ENCODE results near the gene DNER. TPM values are rescaled to one million over a fixed set of nuclear protein-coding genes. Genes with fewer than 3 reads are reported as not detected.

DNER gene
- total RNA-seq, 1 experiment from 2014 or later: 2.9 TPM

DNA sequence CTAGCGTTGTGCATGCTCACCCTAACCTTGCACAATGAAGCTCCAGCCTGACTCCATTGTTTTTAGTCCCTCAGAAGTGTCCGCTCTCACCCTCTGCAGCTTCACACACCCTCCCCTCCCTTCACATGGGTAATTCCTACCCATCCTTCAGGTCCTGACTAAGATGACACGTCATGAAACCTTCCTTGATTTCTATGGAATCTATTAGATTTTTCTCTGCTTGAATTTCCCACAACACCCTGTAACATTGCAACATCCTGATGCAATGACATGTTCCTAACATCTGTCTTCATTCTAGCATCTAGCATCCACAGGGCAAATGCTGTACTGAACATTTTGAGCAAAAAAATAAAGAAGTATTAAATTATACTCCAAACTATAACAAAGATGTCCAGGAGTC is 366.2 kb downstream of the DNER start:
- no peak overlapping the region for H3K27ac ChIP-seq (ENCODE audit: low read depth, low read length)
- no peaks in the 10 kb centered on the region; the same call in 1 of the 2 replicates for H3K27me3 ChIP-seq (ENCODE audit: insufficient read depth, low read length)
- TF ChIP-seq RAD21 (IDR thresholded peaks at IDR 0.05; ENCODE audit: low read depth) (no peak), EGR1 (IDR thresholded peaks at IDR 0.05; ENCODE audit: low read depth) (no peak), FOSL1 (IDR thresholded peaks at IDR 0.05; ENCODE audit: low read depth) (no peak), CBX3 (IDR thresholded peaks at IDR 0.05; ENCODE audit: low read depth) (no peak), EZH2 (IDR thresholded peaks at IDR 0.05) (no peak), POLR2A (IDR thresholded peaks at IDR 0.05; ENCODE audit: borderline replicate concordance, extremely low read depth, insufficient read depth, insufficient read length) (no peak), POLR2AphosphoS5 (IDR thresholded peaks at IDR 0.05; ENCODE audit: low read depth, low read length) (no peak), SP1 (IDR thresholded peaks at IDR 0.05; ENCODE audit: low read depth) (no peak), EZH2phosphoT487 (IDR thresholded peaks at IDR 0.05; ENCODE audit: borderline replicate concordance) (no peak), SIN3A (IDR thresholded peaks at IDR 0.05; ENCODE audit: low read depth) (no peak), SRF (IDR thresholded peaks at IDR 0.05; ENCODE audit: low read depth) (no peak), JUND (IDR thresholded peaks at IDR 0.05) (no peak), ZFX (IDR thresholded peaks at IDR 0.05) (no peak), ELF1 (IDR thresholded peaks at IDR 0.05; ENCODE audit: borderline replicate concordance, low read depth) (no peak)
- TF ChIP-seq, protein P1, sequence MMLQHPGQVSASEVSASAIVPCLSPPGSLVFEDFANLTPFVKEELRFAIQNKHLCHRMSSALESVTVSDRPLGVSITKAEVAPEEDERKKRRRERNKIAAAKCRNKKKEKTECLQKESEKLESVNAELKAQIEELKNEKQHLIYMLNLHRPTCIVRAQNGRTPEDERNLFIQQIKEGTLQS (IDR thresholded peaks at IDR 0.05): no peak
- TF ChIP-seq, protein P2, sequence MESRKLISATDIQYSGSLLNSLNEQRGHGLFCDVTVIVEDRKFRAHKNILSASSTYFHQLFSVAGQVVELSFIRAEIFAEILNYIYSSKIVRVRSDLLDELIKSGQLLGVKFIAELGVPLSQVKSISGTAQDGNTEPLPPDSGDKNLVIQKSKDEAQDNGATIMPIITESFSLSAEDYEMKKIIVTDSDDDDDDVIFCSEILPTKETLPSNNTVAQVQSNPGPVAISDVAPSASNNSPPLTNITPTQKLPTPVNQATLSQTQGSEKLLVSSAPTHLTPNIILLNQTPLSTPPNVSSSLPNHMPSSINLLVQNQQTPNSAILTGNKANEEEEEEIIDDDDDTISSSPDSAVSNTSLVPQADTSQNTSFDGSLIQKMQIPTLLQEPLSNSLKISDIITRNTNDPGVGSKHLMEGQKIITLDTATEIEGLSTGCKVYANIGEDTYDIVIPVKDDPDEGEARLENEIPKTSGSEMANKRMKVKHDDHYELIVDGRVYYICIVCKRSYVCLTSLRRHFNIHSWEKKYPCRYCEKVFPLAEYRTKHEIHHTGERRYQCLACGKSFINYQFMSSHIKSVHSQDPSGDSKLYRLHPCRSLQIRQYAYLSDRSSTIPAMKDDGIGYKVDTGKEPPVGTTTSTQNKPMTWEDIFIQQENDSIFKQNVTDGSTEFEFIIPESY (IDR thresholded peaks at IDR 0.05; ENCODE audit: extremely low read depth, insufficient replicate concordance, low read length): no peak
- TF ChIP-seq, protein P3, sequence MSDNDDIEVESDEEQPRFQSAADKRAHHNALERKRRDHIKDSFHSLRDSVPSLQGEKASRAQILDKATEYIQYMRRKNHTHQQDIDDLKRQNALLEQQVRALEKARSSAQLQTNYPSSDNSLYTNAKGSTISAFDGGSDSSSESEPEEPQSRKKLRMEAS (IDR thresholded peaks at IDR 0.05): no peak
- TF ChIP-seq, protein P4, sequence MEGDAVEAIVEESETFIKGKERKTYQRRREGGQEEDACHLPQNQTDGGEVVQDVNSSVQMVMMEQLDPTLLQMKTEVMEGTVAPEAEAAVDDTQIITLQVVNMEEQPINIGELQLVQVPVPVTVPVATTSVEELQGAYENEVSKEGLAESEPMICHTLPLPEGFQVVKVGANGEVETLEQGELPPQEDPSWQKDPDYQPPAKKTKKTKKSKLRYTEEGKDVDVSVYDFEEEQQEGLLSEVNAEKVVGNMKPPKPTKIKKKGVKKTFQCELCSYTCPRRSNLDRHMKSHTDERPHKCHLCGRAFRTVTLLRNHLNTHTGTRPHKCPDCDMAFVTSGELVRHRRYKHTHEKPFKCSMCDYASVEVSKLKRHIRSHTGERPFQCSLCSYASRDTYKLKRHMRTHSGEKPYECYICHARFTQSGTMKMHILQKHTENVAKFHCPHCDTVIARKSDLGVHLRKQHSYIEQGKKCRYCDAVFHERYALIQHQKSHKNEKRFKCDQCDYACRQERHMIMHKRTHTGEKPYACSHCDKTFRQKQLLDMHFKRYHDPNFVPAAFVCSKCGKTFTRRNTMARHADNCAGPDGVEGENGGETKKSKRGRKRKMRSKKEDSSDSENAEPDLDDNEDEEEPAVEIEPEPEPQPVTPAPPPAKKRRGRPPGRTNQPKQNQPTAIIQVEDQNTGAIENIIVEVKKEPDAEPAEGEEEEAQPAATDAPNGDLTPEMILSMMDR (IDR thresholded peaks at IDR 0.05 in 2 of 3, conservative IDR thresholded peaks at IDR 0.05 in 1 of 3; ENCODE audit: borderline replicate concordance in 1 of 3, insufficient read depth in 1 of 3, low read depth in 2 of 3, low read length in 2 of 3): no peak
- TF ChIP-seq, protein P5, sequence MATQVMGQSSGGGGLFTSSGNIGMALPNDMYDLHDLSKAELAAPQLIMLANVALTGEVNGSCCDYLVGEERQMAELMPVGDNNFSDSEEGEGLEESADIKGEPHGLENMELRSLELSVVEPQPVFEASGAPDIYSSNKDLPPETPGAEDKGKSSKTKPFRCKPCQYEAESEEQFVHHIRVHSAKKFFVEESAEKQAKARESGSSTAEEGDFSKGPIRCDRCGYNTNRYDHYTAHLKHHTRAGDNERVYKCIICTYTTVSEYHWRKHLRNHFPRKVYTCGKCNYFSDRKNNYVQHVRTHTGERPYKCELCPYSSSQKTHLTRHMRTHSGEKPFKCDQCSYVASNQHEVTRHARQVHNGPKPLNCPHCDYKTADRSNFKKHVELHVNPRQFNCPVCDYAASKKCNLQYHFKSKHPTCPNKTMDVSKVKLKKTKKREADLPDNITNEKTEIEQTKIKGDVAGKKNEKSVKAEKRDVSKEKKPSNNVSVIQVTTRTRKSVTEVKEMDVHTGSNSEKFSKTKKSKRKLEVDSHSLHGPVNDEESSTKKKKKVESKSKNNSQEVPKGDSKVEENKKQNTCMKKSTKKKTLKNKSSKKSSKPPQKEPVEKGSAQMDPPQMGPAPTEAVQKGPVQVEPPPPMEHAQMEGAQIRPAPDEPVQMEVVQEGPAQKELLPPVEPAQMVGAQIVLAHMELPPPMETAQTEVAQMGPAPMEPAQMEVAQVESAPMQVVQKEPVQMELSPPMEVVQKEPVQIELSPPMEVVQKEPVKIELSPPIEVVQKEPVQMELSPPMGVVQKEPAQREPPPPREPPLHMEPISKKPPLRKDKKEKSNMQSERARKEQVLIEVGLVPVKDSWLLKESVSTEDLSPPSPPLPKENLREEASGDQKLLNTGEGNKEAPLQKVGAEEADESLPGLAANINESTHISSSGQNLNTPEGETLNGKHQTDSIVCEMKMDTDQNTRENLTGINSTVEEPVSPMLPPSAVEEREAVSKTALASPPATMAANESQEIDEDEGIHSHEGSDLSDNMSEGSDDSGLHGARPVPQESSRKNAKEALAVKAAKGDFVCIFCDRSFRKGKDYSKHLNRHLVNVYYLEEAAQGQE (IDR thresholded peaks at IDR 0.05; ENCODE audit: low read depth): no peak
- H3K9ac ChIP-seq (ENCODE audit: low read length): no peak overlapping the region
- intact Hi-C loops (cut with micrococcal nuclease): no loop called here
- H3K9me2 ChIP-seq (ENCODE audit: insufficient read depth): no peaks in the 10 kb centered on the region
- POLR2A ChIA-PET: no interaction called here
- DNase-seq (ENCODE audit: low read depth, low spot score) (no peak), ATAC-seq (no peak)
- no peaks in the 10 kb centered on the region for H3K79me2 ChIP-seq (ENCODE audit: insufficient read depth, low read length)
- no peak overlapping the region for H2AFZ ChIP-seq (ENCODE audit: low read depth, low read length, poor library complexity, severe bottlenecking)
- H4K20me1 ChIP-seq (ENCODE audit: insufficient read depth): no peaks in the 10 kb centered on the region
- no peaks in the 10 kb centered on the region for H3K36me3 ChIP-seq (ENCODE audit: control insufficient read depth in 1 of 2, insufficient read depth in 2 of 2, low read length in 2 of 2)
- H3K4me2 ChIP-seq (ENCODE audit: low read length): no peak overlapping the region
- H3K4me1 ChIP-seq (ENCODE audit: control insufficient read depth in 1 of 2, insufficient read depth in 2 of 2, low read length in 2 of 2): no peaks in the 10 kb centered on the region
- H3K9me3 ChIP-seq (ENCODE audit: control insufficient read depth in 1 of 2, insufficient read depth in 1 of 2, low read depth in 1 of 2, low read length in 2 of 2): peaks cover 0 to 3% of the 10 kb centered on the region in 2 experiments; a peak in 1 of 4 replicates
- RAD21 ChIA-PET (ENCODE audit: low non-redundant PET in 1 of 2, low total read pairs in 2 of 2, uncharacterized antibody in 2 of 2, unreplicated experiment in 2 of 2): no interaction called here
- CTCF ChIA-PET: interaction anchor here (1.6 kb wide), 1 partner anchor 239 kb away, joined by 3 read pairs; no protein-coding TSS in a partner anchor
- no TSS peak for BruUV-seq (replicated peaks)
- no peak overlapping the region for H3K4me3 ChIP-seq (replicated peaks in 1 of 2; ENCODE audit: low read depth in 1 of 2, low read length in 2 of 2)

Measured in HCT116 (cell line).